Left lung (tissue), 10 donors: ENCODE measurements around the gene AK5. TPM values are rescaled to one million over a fixed set of nuclear protein-coding genes. Genes with fewer than 3 reads are reported as not detected.

Experiments used
- ATAC-seq: fragments of 200-7000 bp; cut with Tn5 transposase; one replicate; pipeline ENCODE4 v1.9.1; 2020; ENCODE audit warnings: moderate library complexity
- DNase-seq, 4 donors: peaks; one replicate each; pipeline ENCODE4 v3.0.0-alpha.2; 2013 to 2020
- H3K27ac ChIP-seq, 2 donors: fragments of 200-600 bp; sonication (generic) in 1 of 2; one replicate each; pipeline versions ENCODE4 v1.5.0 to v1.8.0; 2020 to 2021
- H3K27me3 ChIP-seq, 2 donors: fragments of 200-600 bp; sonication (generic) in 1 of 2; one replicate each; pipeline versions ENCODE4 v1.5.0 to v1.8.0; 2020 to 2021
- H3K36me3 ChIP-seq, 2 donors: fragments of 200-600 bp; sonication (generic) in 1 of 2; one replicate each; pipeline versions ENCODE4 v1.5.0 to v1.8.0; 2020 to 2021
- H3K4me1 ChIP-seq, 2 donors: fragments of 200-600 bp; one replicate each; pipeline ENCODE4 v1.8.0; 2021
- H3K4me3 ChIP-seq, 2 donors: fragments of 200-600 bp; sonication (generic) in 1 of 2; one replicate each; pipeline versions ENCODE4 v1.5.0 to v1.8.0; 2020 to 2021; ENCODE audit warnings: mild to moderate bottlenecking in 1 of 2
- H3K9me3 ChIP-seq, 2 donors: fragments of 200-600 bp; sonication (generic) in 1 of 2; one replicate each; pipeline versions ENCODE4 v1.5.0 to v1.8.0; 2020 to 2021
- intact Hi-C, 2 donors: fragments of 100-400 bp; cut with DNase I; formaldehyde crosslinking; loops; one replicate each; pipeline versions ENCODE4 v1.11.2 to v1.14.2; 2022
- polyA plus RNA-seq, 6 donors: library from polyadenylated mRNA; unstranded; fragments of 120-200 nt; gene quantifications; one replicate each; pipeline ENCODE4 v1.2.1, GENCODE V29; 2013; ENCODE audit not compliant: insufficient read length in 6 of 6
- total RNA-seq, 2 donors: library from RNA; stranded (reverse); fragmentation: NEBNext Ultra II Directional; extraction: Animal tissue kit (Norgen Biotek cat#: 25700); gene quantifications; one replicate each; pipeline ENCODE4 v1.2.1, GENCODE V29; 2021
- TF ChIP-seq, protein P1 (sequence below), 2 donors: fragments of 200-600 bp; sonication (generic) in 1 of 2; IDR thresholded peaks; one replicate each; pipeline versions ENCODE4 v1.5.0 to v1.8.0; 2021; ENCODE audit warnings: antibody characterized with exemption in 2 of 2
- donor health status: DM: no; HTN: yes; CAD: no.
- donor health status: DM: no; HTN: no; CAD: no.

The AK5 gene
- total and polyA plus RNA-seq, 8 donors, result 0.29 to 1.4 (median 0.80) TPM

DNA sequence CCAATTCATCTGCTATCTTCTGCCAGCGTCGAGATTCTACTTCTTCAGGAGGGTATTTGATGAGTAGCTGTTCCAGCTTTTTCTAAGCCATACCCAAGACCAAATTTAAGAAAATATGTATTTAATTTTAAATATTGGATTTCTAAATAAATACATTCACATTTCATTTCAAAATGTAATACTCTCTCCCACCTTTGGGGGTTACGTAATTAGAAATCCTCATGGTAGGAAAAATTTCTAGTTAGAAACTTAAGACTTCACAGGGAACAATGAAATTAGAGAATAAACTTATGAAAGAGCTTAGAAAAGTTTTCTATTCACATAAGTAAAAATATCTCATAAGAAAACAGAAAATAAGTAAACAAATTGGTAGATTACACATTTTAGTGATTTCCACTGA, 297.7 kb downstream of the AK5 start:
- Histone ChIP-seq H3K27ac (no peak overlapping the region), H3K4me1 (no peaks in the 10 kb centered on the region), H3K9me3 (no peaks in the 10 kb centered on the region), H3K4me3 (no peak overlapping the region), H3K27me3 (no peaks in the 10 kb centered on the region), H3K36me3 (peaks cover 0 to 72% of the 10 kb centered on the region in 2 donors)
- intact Hi-C loops, result no loop called here
- ATAC-seq (no peak), DNase-seq (no peak)
- TF ChIP-seq, protein P1, sequence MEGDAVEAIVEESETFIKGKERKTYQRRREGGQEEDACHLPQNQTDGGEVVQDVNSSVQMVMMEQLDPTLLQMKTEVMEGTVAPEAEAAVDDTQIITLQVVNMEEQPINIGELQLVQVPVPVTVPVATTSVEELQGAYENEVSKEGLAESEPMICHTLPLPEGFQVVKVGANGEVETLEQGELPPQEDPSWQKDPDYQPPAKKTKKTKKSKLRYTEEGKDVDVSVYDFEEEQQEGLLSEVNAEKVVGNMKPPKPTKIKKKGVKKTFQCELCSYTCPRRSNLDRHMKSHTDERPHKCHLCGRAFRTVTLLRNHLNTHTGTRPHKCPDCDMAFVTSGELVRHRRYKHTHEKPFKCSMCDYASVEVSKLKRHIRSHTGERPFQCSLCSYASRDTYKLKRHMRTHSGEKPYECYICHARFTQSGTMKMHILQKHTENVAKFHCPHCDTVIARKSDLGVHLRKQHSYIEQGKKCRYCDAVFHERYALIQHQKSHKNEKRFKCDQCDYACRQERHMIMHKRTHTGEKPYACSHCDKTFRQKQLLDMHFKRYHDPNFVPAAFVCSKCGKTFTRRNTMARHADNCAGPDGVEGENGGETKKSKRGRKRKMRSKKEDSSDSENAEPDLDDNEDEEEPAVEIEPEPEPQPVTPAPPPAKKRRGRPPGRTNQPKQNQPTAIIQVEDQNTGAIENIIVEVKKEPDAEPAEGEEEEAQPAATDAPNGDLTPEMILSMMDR (IDR thresholded peaks at IDR 0.05), result no peak

DNA sequence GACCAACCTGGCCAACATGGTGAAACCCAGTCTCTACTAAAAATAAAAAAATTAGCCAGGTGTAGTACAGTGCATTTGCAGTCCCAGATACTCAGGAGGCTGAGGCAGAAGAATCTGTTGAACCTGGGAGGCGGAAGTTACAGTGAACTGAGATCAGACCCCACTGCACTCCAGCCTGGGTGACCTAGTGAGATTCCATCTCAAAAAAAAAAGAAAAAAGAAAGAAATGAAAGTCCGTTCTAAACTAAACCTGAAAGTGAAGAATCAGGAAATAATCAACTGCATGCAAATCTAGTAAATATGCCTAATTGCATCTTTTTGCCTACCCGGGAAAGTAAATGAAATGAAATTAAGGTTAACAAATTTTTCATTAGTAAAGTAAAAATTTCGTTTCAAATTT, 301.1 kb downstream of the AK5 start:
- peaks cover 0 to 60% of the 10 kb centered on the region in 2 donors for H3K36me3 ChIP-seq
- DNase-seq, result no peak
- no peaks in the 10 kb centered on the region for H3K9me3 ChIP-seq
- H3K4me3 ChIP-seq, result no peak overlapping the region
- H3K27ac ChIP-seq, result no peak overlapping the region
- intact Hi-C loops, result no loop called here
- no peaks in the 10 kb centered on the region for H3K27me3 ChIP-seq
- no peaks in the 10 kb centered on the region for H3K4me1 ChIP-seq
- TF ChIP-seq, protein P1 (IDR thresholded peaks at IDR 0.05), result no peak
- no peak for ATAC-seq

DNA sequence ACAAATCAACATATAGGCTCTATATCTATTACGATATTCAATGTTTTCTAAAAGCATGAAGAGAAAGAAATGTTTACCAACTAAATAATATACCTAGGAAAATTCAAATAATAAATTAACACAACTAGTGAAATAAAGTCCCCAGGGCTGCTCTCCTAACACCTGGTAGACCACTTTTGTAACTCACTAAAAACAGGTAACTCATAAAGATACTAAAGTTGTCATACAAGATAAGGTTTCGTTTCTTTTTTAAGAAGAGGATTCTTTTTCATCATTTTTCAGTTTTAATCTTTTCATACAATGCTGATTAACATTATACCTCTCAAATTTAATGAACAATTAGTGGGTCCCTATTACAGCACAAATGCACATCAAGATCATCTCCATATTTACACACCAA, 301.7 kb downstream of the AK5 start:
- no peak for ATAC-seq
- H3K4me1 ChIP-seq, result no peaks in the 10 kb centered on the region
- H3K27me3 ChIP-seq, result no peaks in the 10 kb centered on the region
- DNase-seq, result no peak
- intact Hi-C loops, result no loop called here
- no peak overlapping the region for H3K4me3 ChIP-seq
- H3K36me3 ChIP-seq, result peaks cover 0 to 54% of the 10 kb centered on the region in 2 donors
- no peaks in the 10 kb centered on the region for H3K9me3 ChIP-seq
- no peak overlapping the region for H3K27ac ChIP-seq
- TF ChIP-seq, protein P1 (IDR thresholded peaks at IDR 0.05), result no peak

DNA sequence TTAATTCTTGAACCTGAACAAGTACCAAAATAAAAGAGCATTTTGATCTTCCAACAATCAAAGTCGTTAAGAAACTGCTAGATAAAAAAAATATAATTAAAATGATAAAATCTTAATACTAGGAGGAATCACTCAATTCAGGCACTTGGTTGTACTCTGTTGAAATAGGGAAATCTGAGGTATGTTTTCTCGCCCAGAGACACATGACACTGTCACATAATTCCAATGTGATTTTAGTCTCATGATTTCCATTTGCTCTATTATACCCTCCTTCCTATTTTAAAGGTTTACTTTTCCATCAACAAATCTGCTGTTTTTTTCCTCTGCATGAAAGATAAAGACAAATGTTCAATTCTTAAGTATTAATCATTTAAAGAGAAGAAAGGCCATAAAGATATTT, 303.1 kb downstream of the AK5 start:
- no peak for ATAC-seq
- H3K9me3 ChIP-seq, result no peaks in the 10 kb centered on the region
- H3K27ac ChIP-seq, result no peak overlapping the region
- TF ChIP-seq, protein P1 (IDR thresholded peaks at IDR 0.05), result no peak
- intact Hi-C loops, result no loop called here
- no peaks in the 10 kb centered on the region for H3K4me1 ChIP-seq
- no peaks in the 10 kb centered on the region for H3K27me3 ChIP-seq
- H3K4me3 ChIP-seq, result no peak overlapping the region
- no peak for DNase-seq
- H3K36me3 ChIP-seq, result peaks cover 0 to 40% of the 10 kb centered on the region in 2 donors

DNA sequence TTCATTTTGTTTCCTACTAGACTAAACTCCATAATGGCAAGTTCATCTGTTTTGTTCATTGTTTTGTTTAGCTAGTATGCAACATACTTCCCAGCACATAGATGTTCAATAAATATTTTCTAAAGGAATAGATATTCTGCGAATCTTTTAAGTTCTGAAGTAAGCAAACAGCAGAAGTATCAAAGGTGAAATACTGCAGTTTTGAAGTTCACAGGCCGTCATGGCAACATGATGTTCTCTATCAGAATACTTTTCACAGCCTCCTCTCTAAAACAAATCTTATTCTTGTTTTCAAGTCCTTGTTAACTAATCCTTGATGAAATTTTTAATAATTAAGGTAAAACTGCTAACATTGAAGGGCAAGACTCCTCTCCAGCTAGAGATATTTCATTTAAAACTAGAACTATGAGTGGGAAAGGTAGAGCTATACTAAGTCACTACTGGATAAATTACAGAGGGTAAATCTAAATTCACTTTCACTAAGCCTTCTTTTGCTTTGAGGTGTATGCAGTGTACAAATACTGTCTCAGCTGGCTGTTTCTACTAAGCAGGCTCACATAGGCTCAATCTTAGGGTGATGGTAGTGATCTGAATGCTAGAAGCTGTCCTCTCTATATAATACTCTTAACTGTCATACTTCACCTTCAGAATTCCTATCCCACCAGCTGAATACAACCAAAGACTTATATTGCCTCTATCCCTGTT, 303.9 kb downstream of the AK5 start:
- Histone ChIP-seq H3K4me3 (no peak overlapping the region), H3K27me3 (no peaks in the 10 kb centered on the region), H3K9me3 (no peaks in the 10 kb centered on the region), H3K4me1 (peaks cover 0 to 6% of the 10 kb centered on the region in 2 donors), H3K27ac (no peak overlapping the region), H3K36me3 (peaks cover 0 to 32% of the 10 kb centered on the region in 2 donors)
- intact Hi-C loops, result no loop called here
- TF ChIP-seq, protein P1 (IDR thresholded peaks at IDR 0.05), result no peak
- ATAC-seq, result no peak
- no peak for DNase-seq
